Activated CD8-positive, alpha-beta T cell treated with anti-CD3 and anti-CD28 coated beads for 36 hours (primary cell): Measurements from ENCODE around the gene DAZL. TPM values are rescaled to one million over a fixed set of nuclear protein-coding genes. Genes with fewer than 3 reads are reported as not detected.

Experiments
- ATAC-seq: fragments of 200-7000 bp; cut with Tn5 transposase; one replicate; pipeline ENCODE4 v1.10.0; 2021; ENCODE audit warnings: mild to moderate bottlenecking, moderate library complexity
- CTCF ChIA-PET: fragments of 350-600 bp; sonication (Branson Sonifier 250); formaldehyde crosslinking; loops from one replicate; lab custom pipeline; 2021; ENCODE audit warnings: antibody characterized with exemption; lab: Charles Lee
- POLR2A ChIA-PET: fragments of 350-600 bp; sonication (Branson Sonifier 250); formaldehyde crosslinking; loops from one replicate; lab custom pipeline; 2021; ENCODE audit warnings: antibody characterized with exemption; lab: Charles Lee
- DNase-seq: peaks from one replicate; pipeline ENCODE4 v3.0.0-alpha.2; 2020
- H3K27ac Mint-ChIP-seq: one replicate; pipeline ENCODE4 v1.8.0; 2021; ENCODE audit warnings: mild to moderate bottlenecking, mixed read lengths
- H3K27me3 Mint-ChIP-seq: one replicate; pipeline ENCODE4 v1.8.0; 2021; ENCODE audit warnings: mixed read lengths
- H3K36me3 Mint-ChIP-seq: one replicate; pipeline ENCODE4 v1.8.0; 2021; ENCODE audit warnings: low read depth, mixed read lengths
- H3K4me1 Mint-ChIP-seq: one replicate; pipeline ENCODE4 v1.8.0; 2021; ENCODE audit warnings: low read depth, mixed read lengths
- H3K4me3 Mint-ChIP-seq: one replicate; pipeline ENCODE4 v1.8.0; 2021; ENCODE audit warnings: mild to moderate bottlenecking, moderate library complexity, mixed read lengths
- H3K9me3 Mint-ChIP-seq: one replicate; pipeline ENCODE4 v1.8.0; 2021; ENCODE audit warnings: mixed read lengths
- intact Hi-C: fragments of 100-400 bp; cut with micrococcal nuclease; formaldehyde crosslinking; loops from one replicate; pipeline ENCODE4 v1.10.0; 2022
- total RNA-seq, 2 experiments: library from RNA; stranded (reverse); gene quantifications; one replicate each; pipeline ENCODE4 v1.2.3, GENCODE V29; 2021
- TF ChIP-seq, protein P1 (sequence below): fragments of 200-600 bp; IDR thresholded peaks from one replicate; pipeline ENCODE4 v1.8.0; 2022; ENCODE audit warnings: antibody characterized with exemption, mild to moderate bottlenecking

DAZL gene
- total RNA-seq, 2 experiments from 2014 or later: not detected

DNA sequence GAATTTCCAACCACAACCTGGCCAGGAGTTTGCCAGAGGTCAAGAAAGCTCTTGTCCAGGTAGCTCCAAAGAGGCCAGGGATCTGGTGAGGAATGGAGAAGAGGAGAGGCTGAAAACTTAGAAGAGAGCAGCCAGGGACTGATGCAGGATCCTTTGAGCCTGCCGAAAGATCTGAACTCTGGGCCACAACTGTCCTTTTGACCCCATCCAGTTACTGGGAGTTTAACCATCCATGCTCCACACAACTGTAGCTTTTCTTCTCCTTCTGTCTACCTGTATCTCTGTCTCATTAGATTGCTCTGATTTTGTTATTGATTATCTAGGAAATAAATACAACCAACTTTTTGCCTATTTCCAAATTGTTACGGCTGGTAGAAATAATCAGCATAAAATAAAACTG is 36.7 kb downstream of the DAZL start:
- TF ChIP-seq, protein P1, sequence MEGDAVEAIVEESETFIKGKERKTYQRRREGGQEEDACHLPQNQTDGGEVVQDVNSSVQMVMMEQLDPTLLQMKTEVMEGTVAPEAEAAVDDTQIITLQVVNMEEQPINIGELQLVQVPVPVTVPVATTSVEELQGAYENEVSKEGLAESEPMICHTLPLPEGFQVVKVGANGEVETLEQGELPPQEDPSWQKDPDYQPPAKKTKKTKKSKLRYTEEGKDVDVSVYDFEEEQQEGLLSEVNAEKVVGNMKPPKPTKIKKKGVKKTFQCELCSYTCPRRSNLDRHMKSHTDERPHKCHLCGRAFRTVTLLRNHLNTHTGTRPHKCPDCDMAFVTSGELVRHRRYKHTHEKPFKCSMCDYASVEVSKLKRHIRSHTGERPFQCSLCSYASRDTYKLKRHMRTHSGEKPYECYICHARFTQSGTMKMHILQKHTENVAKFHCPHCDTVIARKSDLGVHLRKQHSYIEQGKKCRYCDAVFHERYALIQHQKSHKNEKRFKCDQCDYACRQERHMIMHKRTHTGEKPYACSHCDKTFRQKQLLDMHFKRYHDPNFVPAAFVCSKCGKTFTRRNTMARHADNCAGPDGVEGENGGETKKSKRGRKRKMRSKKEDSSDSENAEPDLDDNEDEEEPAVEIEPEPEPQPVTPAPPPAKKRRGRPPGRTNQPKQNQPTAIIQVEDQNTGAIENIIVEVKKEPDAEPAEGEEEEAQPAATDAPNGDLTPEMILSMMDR: no peak
- no peak overlapping the region for H3K4me3 Mint-ChIP-seq
- intact Hi-C loops: no loop called here
- ChIA-PET POLR2A (interaction anchor here (0.6 kb wide), 1 partner anchor 92 kb away, joined by 3 read pairs; no protein-coding TSS in a partner anchor), CTCF (interaction anchor here (0.6 to 0.7 kb wide), 3 partner anchors 17 to 28 kb away, joined by 3 read pairs; no protein-coding TSS in a partner anchor)
- peaks cover 6% of the 10 kb centered on the region for H3K9me3 Mint-ChIP-seq
- H3K4me1 Mint-ChIP-seq: peaks cover 2% of the 10 kb centered on the region
- H3K27me3 Mint-ChIP-seq: peaks cover 10% of the 10 kb centered on the region
- no peak for DNase-seq
- H3K36me3 Mint-ChIP-seq: no peaks in the 10 kb centered on the region
- no peak overlapping the region for H3K27ac Mint-ChIP-seq
- ATAC-seq: no peak

DNA sequence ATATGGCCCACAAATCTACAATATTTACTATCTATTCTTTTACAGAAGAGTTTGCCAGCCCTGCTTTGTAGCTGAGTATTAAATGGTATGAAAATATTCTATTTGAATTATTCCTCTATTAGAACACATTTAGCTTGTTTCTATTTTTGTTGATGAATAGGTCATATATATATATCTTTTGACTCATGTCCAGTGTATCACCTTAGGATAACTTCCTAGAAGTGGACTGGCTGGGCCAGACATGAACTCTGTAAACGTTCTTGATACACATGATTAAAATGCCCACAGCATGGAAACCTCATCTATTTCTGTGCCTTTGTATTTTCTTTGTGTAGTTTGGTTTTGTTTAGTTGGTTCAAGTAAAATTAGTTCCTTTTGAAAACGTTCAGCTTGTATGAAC is 37.1 kb downstream of the DAZL start:
- POLR2A ChIA-PET: interaction anchor here (0.6 kb wide), 1 partner anchor 92 kb away, joined by 3 read pairs; no protein-coding TSS in a partner anchor
- DNase-seq (no peak), ATAC-seq (no peak)
- no peak overlapping the region for H3K4me3 Mint-ChIP-seq
- intact Hi-C loops: no loop called here
- H3K27ac Mint-ChIP-seq: no peak overlapping the region
- peaks cover 6% of the 10 kb centered on the region for H3K9me3 Mint-ChIP-seq
- H3K27me3 Mint-ChIP-seq: peaks cover 10% of the 10 kb centered on the region
- no peaks in the 10 kb centered on the region for H3K36me3 Mint-ChIP-seq
- TF ChIP-seq, protein P1: no peak
- CTCF ChIA-PET: interaction anchor here (0.6 to 0.7 kb wide), 3 partner anchors 17 to 29 kb away, joined by 3 read pairs; no protein-coding TSS in a partner anchor
- peaks cover 2% of the 10 kb centered on the region for H3K4me1 Mint-ChIP-seq

DNA sequence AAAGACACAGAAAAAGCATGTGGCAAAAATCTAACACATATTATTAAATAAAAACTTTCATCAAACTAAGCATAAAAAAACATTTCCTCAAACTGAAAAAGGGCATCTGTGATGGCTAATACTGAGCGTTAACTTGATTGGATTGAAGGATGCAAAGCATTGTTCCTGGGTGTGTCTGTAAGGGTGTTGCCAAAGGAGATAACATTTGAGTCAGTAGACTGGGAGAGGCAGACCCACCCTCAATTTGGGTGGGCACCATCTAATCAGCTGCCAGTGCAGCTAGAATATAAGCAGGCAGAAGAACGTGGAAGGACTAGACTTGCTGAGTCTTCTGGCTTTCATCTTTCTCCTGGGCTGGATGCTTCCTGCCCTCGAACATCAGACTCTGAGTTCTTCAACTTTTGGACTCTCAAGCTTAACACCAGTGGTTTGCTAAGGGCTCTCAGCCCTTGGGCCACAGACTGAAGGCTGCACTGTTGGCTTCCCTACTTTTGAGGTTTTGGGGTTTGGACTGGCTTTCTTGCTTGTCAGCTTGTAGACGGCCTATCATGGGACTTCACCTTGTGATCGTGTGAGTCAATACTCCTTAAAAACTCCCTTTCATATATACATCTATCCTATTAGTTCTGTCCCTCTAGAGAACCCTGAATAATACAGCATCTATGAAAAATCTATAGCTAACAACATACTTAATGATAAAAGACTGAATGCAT is 45.4 kb downstream of the DAZL start:
- H3K27ac Mint-ChIP-seq: no peak overlapping the region
- no peak for DNase-seq
- ATAC-seq: no peak

DNA sequence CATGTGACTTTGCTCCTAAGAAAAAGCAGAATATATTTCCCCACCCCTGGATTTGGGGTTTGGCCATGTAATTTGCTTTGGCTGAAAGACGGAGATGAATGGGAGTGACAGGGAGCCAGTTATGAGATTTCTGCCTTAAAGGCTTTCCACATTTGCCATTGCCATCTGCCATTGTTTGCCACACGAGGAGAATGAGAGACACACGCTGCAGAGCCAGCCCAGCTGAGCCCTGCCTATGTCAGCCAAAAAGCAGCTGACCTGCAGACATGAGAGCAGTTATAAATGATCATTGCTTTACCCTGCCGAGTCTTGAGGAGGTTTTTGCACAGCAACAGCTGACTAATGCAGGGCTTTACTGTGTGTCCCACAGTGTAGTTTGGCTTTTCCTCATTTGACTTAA is 51.1 kb downstream of the DAZL start:
- no peak overlapping the region for H3K4me3 Mint-ChIP-seq
- POLR2A ChIA-PET: interaction anchor here (1.2 kb wide), 1 partner anchor 9 kb away, joined by 4 read pairs; no protein-coding TSS in a partner anchor
- peaks cover 9% of the 10 kb centered on the region for H3K4me1 Mint-ChIP-seq
- no peak for ATAC-seq
- no peak overlapping the region for H3K27ac Mint-ChIP-seq
- no peaks in the 10 kb centered on the region for H3K36me3 Mint-ChIP-seq
- no peak for DNase-seq
- H3K27me3 Mint-ChIP-seq: peaks cover 5% of the 10 kb centered on the region
- intact Hi-C loops: loop anchor here (5.0 kb wide), 1 partner anchor 42 kb away; the partner anchor contains the start of gene RFTN1
- CTCF ChIA-PET: interaction anchor here (1.2 to 2.1 kb wide), 4 partner anchors 11 to 287 kb away, joined by 3 to 7 read pairs (median 4); no protein-coding TSS in a partner anchor
- no peaks in the 10 kb centered on the region for H3K9me3 Mint-ChIP-seq
- TF ChIP-seq, protein P1: no peak

More for the DNA sequence above, 45.4 kb downstream of the DAZL start:
- ChIA-PET POLR2A (interaction anchor here (0.9 to 1.6 kb wide), 2 partner anchors 8 to 18 kb away, joined by 3 to 7 read pairs; no protein-coding TSS in a partner anchor), CTCF (interaction anchor here (1.2 to 1.5 kb wide), 2 partner anchors 8 to 270 kb away, joined by 3 read pairs; no protein-coding TSS in a partner anchor)
- Mint-ChIP-seq H3K9me3 (peaks cover 3% of the 10 kb centered on the region), H3K4me3 (no peak overlapping the region), H3K27me3 (peaks cover 1% of the 10 kb centered on the region), H3K4me1 (peaks cover 2% of the 10 kb centered on the region), H3K36me3 (no peaks in the 10 kb centered on the region)
- intact Hi-C loops: no loop called here
- TF ChIP-seq, protein P1: no peak
